ENCODE results near the gene EEF1A1. TPM values are rescaled to one million over a fixed set of nuclear protein-coding genes. Genes with fewer than 3 reads are reported as not detected.
"Not testable (repeated sequence)": the region's sequence is repeated elsewhere in the genome, so short reads cannot be mapped to it uniquely, and the experiment has no call there.

EEF1A1 gene
- polyA plus RNA-seq, 1 donor = 19,137 TPM

DNA sequence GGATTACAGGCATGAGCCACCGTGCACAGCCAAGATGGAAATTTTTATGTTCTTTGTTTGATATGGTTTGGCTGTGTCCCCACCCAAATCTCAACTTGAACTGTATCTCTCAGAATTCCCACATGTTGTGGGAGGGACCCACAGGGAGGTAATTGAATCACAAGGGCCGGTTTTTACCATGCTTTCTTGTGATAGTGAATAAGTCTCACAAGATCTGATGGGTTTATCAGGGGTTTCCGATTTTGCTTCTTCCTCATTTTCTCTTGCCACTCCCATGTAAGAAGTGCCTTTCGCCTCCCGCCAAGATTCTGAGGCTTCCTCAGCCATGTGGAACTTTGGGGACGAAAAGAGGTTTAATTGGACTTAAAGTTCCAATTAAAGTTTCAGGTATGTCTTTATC, 14.6 kb downstream of the EEF1A1 start:
- no peak for DNase-seq

DNA sequence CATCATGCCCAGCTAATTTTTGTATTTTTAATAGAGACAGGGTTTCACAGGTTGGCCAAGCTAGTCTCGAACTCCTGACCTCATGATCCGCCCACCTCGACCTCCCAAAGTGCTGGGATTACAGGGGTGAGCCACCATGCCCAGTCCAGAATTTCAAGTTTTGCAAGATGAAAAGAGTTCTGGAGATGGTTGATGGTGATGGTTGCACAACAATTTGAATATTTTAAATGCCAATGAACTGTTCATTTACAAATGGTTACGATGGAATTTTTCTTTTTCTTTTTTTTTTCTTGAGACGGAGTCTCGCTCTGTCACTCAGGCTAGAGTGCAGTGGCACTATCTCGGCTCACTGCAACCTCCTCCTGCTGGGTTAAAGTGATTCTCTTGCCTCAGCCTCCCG, 15.1 kb downstream of the EEF1A1 start:
- DNase-seq = not testable (repeated sequence)

GRCh38 chr6:73505142-73505541, 15.7 kb downstream of the EEF1A1 start:
- no peak for DNase-seq

- no peak for DNase-seq
Observed at GRCh38 chr6:73504160-73504559, 16.7 kb downstream of the EEF1A1 start.

GRCh38 chr6:73503027-73503772, 17.6 kb downstream of the EEF1A1 start:
- no peak for DNase-seq

DNA sequence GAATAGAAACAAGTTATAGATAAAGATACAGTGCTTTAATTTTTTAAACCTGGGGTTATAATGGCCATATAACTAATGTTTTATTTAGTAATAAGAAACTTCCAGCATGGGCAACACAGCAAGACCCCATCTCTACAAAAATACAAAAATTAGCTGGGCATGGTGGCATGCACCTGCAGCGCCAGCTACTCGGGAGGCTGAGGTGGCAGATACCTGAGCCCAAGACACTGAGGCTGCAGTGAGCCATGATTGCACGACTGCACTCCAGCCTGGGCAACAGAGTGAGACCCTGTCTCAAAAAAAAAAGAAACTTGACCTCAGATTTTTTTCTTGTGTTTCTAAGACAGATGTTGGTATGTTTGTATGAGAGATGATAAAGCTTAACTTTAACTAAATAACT, 22.9 kb downstream of the EEF1A1 start:
- DNase-seq = no peak

- no peak for DNase-seq
Observed at GRCh38 chr6:73491377-73491776, 29.5 kb downstream of the EEF1A1 start.

DNA sequence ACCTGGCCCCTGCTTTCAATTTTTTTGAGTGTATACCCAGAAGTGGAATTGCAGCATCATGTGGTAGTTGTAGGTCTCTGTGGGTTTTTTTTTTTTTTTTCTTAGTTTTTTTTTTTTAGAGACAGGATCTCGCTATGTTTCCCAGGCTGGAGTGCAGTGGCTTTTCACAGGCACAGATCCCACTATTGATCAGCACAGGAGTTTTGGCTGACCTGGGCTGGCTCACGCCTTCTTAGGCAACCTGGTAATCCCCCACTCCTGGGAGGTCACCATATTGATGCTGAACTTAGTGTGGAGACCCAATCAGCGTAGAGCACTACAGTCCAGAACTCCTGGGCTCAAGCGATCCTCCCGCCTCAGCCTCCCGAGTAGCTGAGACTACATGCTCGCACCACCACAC, 33.4 kb downstream of the EEF1A1 start:
- DNase-seq = no peak

- no peak for DNase-seq
Observed at GRCh38 chr6:73484438-73484837, 36.4 kb downstream of the EEF1A1 start.

DNA sequence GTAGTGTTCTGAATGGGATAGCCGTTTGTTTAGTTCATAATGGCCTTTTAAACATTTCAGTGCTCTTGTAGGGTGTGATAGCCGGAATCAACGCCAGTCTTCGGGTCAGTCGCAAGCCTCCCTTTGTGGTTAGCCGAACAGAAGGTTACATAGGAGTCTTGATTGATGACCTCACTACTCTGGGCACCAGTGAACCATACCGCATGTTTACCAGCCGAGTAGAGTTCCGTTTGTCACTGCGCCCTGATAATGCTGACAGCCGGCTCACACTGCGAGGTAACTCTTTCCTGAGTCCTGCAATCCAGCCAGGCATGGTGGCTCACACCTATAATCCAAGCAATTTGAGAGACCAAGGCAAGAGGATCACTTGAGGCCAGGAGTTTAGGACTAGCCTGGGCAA, 38.9 kb downstream of the EEF1A1 start:
- no peak for DNase-seq

DNA sequence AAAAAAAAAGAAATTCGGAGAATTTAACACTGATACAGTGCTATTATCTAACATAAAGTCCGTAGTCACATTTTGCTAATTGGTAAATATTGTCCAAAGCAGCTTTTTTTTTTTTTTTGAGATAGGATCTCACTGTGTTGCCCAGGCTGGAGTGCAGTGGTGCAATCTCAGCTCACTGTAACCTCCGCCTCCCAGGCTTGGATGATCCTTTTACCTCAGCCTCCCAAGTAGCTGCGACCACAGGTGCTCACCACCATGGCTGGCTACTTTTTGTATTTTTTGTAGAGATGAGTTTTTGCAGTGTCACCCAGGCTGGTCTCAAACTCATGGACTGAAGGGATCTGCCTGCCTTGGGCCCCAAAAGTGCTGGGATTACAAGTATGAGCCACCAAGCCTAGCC, 43.4 kb downstream of the EEF1A1 start:
- DNase-seq = no peak

DNA sequence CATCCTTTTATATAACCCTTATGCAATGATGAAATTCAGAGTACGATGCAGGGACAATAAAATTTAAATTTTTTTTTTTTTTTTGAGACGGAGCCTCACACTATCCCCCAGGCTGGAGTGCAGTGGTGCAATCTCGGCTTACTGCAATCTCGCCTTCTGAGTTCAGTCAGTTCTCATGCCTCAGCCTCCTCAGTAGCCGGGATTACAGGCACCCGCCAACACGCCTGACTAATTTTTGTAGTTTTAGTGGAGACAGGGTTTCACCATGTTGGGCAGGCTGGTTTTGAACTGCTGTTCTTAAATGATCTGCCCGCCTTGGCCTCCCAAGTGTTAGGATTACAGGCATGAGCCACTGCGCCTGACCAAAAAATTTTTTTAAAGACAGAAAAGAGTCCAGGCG, 44.1 kb downstream of the EEF1A1 start:
- no peak for DNase-seq

GRCh38 chr6:73471686-73472290, 49.0 kb downstream of the EEF1A1 start:
- DNase-seq = no peak

Other genes with a start within 250 kb of the EEF1A1 start
- gene DPPA5, start 166.8 kb downstream of the EEF1A1 start, polyA plus RNA-seq (ENCODE audit: insufficient read length) = not detected
- not detected for gene KHDC3L, start 158.4 kb downstream of the EEF1A1 start, polyA plus RNA-seq (ENCODE audit: insufficient read length)
- not detected for gene OOEP, start 151.1 kb downstream of the EEF1A1 start, polyA plus RNA-seq (ENCODE audit: insufficient read length)
- 0.40 TPM for gene DDX43, start 126.2 kb downstream of the EEF1A1 start, polyA plus RNA-seq (ENCODE audit: insufficient read length)
- 2.9 TPM for gene CGAS, start 68.7 kb downstream of the EEF1A1 start, polyA plus RNA-seq (ENCODE audit: insufficient read length)
- gene MTO1, start 59.3 kb downstream of the EEF1A1 start, polyA plus RNA-seq (ENCODE audit: insufficient read length) = 38.6 TPM
- 23.2 TPM for gene SLC17A5, start 133.0 kb upstream of the EEF1A1 start, polyA plus RNA-seq (ENCODE audit: insufficient read length)
- gene CD109, start 175.2 kb upstream of the EEF1A1 start, polyA plus RNA-seq (ENCODE audit: insufficient read length) = 15.2 TPM

Measured in left kidney (tissue), 2 donors.